Measurements from ENCODE around the gene KIRREL3.

The KIRREL3 gene

DNA sequence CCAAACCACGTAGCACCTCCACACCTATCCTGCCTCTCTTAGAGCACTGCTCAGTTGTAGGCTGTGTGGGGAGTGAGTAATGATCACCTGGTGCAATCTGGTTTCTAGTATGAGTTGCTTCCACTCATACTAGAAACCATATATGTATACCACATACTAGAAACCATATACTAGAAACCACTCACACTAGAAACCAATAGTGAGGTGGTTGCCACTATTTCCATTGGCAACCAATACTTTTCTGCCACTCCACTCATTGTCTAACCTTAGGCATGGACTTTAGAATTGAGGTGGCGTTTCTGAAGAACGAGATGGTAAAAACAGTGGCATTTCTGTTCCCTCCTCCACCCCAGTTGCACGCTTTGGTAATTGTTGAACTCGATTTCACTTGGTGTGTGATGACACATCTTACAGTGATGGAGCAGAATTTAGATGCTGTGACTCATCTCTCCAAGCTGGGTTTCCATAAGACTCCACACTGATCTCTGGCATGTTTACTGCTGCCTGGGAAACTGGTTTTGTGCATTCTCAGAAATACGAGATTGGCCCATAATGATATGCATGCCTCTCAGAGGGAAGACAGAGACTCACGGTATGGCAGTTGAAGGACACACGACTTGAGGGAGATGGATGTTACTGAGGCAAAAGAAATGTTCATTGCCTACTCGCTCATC is 82.9 kb downstream of the KIRREL3 start:
- CTCF ChIA-PET, result interaction anchor here (1.1 to 1.8 kb wide), 3 partner anchors 9 to 73 kb away, joined by 4 to 6 read pairs (median 4); no protein-coding TSS in a partner anchor
- H3K4me3 ChIP-seq (ENCODE audit: low read depth, low read length), result no peak overlapping the region; the same call in 1 of the 2 replicates
- TF ChIP-seq CTCF (IDR thresholded peaks at IDR 0.05; ENCODE audit: insufficient read depth, low read length, missing control alignments), result no peak
- POLR2A ChIA-PET, result interaction anchor here (0.7 to 0.8 kb wide), 2 partner anchors 11 to 77 kb away, joined by 3 read pairs; no protein-coding TSS in a partner anchor
- peak; percentile 98 for DNase-seq (ENCODE audit: low read depth, low spot score)

GRCh38 chr11:126915430-126915829 is 85.1 kb downstream of the KIRREL3 start:
- TF ChIP-seq CTCF (IDR thresholded peaks at IDR 0.05; ENCODE audit: insufficient read depth, low read length, missing control alignments), result no peak
- CTCF ChIA-PET, result interaction anchor here (0.9 to 3.2 kb wide), 2 partner anchors 15 to 75 kb away, joined by 3 to 12 read pairs; no protein-coding TSS in a partner anchor

DNA sequence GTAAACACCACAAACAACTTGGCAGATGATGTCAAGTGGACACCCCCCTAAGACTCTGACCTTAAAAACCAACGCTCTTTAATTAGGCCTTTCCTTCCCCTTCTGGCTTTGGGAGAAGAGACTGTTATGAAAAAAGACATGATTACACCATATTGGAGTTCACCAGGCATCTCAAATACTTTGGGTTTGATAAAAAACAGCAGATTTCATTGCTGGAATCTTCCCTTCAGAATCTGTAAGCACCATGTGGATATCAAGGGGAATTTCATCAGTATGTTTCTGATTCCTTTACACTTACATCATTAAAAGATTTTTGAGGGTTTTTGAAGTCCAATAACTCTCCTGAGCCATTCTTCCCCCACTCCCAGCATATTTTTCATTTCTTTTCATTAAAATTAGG is 85.6 kb downstream of the KIRREL3 start:
- DNase-seq (ENCODE audit: low read depth, low spot score), result peak; percentile 88
- H3K4me3 ChIP-seq (ENCODE audit: low read depth, low read length), result no peak overlapping the region
- ChIA-PET POLR2A (no interaction called here), CTCF (interaction anchor here (0.9 to 3.2 kb wide), 2 partner anchors 16 to 75 kb away, joined by 3 to 12 read pairs; no protein-coding TSS in a partner anchor)
- no peak for TF ChIP-seq CTCF (IDR thresholded peaks at IDR 0.05; ENCODE audit: insufficient read depth, low read length, missing control alignments)

More at GRCh38 chr11:126915430-126915829, 85.1 kb downstream of the KIRREL3 start:
- H3K4me3 ChIP-seq (ENCODE audit: low read depth, low read length), result no peak overlapping the region
- POLR2A ChIA-PET, result no interaction called here
- no peak for DNase-seq (ENCODE audit: low read depth, low spot score)

DNA sequence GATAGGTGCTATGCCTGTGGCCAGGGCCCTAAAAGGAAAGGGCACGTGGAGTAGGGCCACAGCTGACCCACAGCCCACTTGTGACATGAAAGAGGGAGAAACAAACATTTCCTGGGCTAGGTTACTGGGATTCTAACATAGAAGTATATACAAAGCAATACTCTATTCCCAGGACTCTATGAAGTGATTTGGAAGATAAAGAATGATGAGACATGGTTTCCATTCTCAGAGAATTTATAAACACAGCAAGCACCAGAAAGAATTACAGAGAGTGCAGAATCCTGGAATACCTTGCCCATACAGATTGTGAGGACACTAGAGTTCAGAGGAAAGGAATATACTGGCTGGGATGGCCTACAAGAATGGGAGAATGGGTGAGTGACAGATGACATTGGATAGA is 86.4 kb downstream of the KIRREL3 start:
- ChIA-PET CTCF (interaction anchor here (3.2 kb wide), 1 partner anchor 76 kb away, joined by 12 read pairs; no protein-coding TSS in a partner anchor), POLR2A (no interaction called here)
- H3K4me3 ChIP-seq (ENCODE audit: low read depth, low read length), result no peak overlapping the region
- no peak for DNase-seq (ENCODE audit: low read depth, low spot score)
- no peak for TF ChIP-seq CTCF (IDR thresholded peaks at IDR 0.05; ENCODE audit: insufficient read depth, low read length, missing control alignments)

DNA sequence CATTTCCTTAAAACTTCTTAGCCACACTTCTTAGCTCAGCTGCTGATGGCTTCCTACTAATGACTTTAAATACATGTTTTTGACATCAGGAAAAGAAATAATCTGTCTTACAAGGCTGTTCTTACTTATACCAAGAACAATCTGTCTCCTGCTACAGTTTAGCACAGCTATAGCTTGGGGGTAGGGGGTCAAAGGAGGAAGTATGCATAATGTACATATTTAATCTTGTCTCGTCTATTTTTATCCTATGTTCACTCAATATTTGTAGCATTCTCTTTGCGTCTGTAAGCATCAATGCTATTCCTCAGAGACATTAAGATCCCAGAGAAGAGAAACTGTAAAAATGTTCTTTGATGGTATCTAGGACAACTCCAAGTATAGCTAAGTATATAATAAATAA is 96.0 kb downstream of the KIRREL3 start:
- TF ChIP-seq CTCF (IDR thresholded peaks at IDR 0.05; ENCODE audit: insufficient read depth, low read length, missing control alignments), result no peak
- POLR2A ChIA-PET, result no interaction called here
- no peak overlapping the region for H3K4me3 ChIP-seq (ENCODE audit: low read depth, low read length)
- no peak for DNase-seq (ENCODE audit: low read depth, low spot score)
- CTCF ChIA-PET, result no interaction called here

GRCh38 chr11:126901783-126902182 is 98.8 kb downstream of the KIRREL3 start:
- CTCF ChIA-PET, result no interaction called here
- TF ChIP-seq CTCF (IDR thresholded peaks at IDR 0.05; ENCODE audit: insufficient read depth, low read length, missing control alignments), result no peak
- no peak for DNase-seq (ENCODE audit: low read depth, low spot score)
- no peak overlapping the region for H3K4me3 ChIP-seq (ENCODE audit: low read depth, low read length)
- POLR2A ChIA-PET, result no interaction called here
